Breast epithelium (tissue), 4 donors: Measurements from ENCODE around the gene CEP85L. TPM values are rescaled to one million over a fixed set of nuclear protein-coding genes. Genes with fewer than 3 reads are reported as not detected.

Source experiments
- DNase-seq, 2 donors: peaks; one replicate each; pipeline ENCODE4 v3.0.0-alpha.2; 2019; ENCODE audit warnings: low spot score in 2 of 2
- H3K27ac ChIP-seq, 2 donors: fragments of 200-600 bp; sonication (generic) in 1 of 2; one replicate each; pipeline ENCODE4 v1.5.1; 2016 to 2019; ENCODE audit warnings: mild to moderate bottlenecking in 1 of 2
- H3K27me3 ChIP-seq, 2 donors: fragments of 200-600 bp; sonication (generic) in 1 of 2; one replicate each; pipeline versions ENCODE4 v1.5.1 to v1.6.0; 2017 to 2019; ENCODE audit warnings: control low read depth in 1 of 2, mild to moderate bottlenecking in 1 of 2
- H3K36me3 ChIP-seq: fragments of 200-600 bp; one replicate; pipeline ENCODE4 v1.5.1; 2019
- H3K4me1 ChIP-seq, 2 donors: fragments of 200-600 bp; sonication (generic); one replicate each; pipeline ENCODE4 v1.5.1; 2016 to 2019; ENCODE audit warnings: control low read depth in 1 of 2
- H3K4me3 ChIP-seq, 3 donors: fragments of 200-600 bp; sonication (generic); 1 replicate in 2 of 3; 2 replicates in 1 of 3; pipeline ENCODE4 v1.5.1; 2016 to 2019; ENCODE audit warnings: mild to moderate bottlenecking in 3 of 3, moderate library complexity in 2 of 3
- H3K9me3 ChIP-seq, 2 donors: fragments of 200-600 bp; sonication (generic) in 1 of 2; one replicate each; pipeline ENCODE4 v1.5.1; 2016 to 2019; ENCODE audit warnings: control low read depth in 1 of 2
- POLR2A ChIP-seq: fragments of 450-650 bp; IDR thresholded peaks from one replicate; pipeline ENCODE4 v1.6.1; 2016; ENCODE audit warnings: antibody characterized with exemption, mild to moderate bottlenecking, moderate library complexity
- POLR2AphosphoS5 ChIP-seq, 3 donors: sonication (generic); formaldehyde crosslinking; IDR thresholded peaks; one replicate each; pipeline ENCODE4 v1.6.1; 2017; ENCODE audit warnings: antibody characterized with exemption in 3 of 3
- intact Hi-C: fragments of 100-400 bp; cut with DNase I; formaldehyde crosslinking; loops from one replicate; pipeline ENCODE4 v1.15.1; 2023; ENCODE audit warnings: low total_unique reads
- total RNA-seq, 3 donors: library from RNA; depleted of rRNA; stranded (reverse); fragments of >200 nt; gene quantifications; one replicate each; pipeline ENCODE4 v1.1.0, GENCODE V29; 2016
- TF ChIP-seq, protein P1 (sequence below), 3 donors: fragments of 450-650 bp; IDR thresholded peaks; one replicate each; pipeline ENCODE4 v1.5.1; 2016 to 2017; ENCODE audit warnings: antibody characterized with exemption in 3 of 3, mild to moderate bottlenecking in 3 of 3, moderate library complexity in 3 of 3

The CEP85L gene
- total RNA-seq, 3 donors from 2014 or later = 12.7 to 17.3 (median 15.7) TPM

DNA sequence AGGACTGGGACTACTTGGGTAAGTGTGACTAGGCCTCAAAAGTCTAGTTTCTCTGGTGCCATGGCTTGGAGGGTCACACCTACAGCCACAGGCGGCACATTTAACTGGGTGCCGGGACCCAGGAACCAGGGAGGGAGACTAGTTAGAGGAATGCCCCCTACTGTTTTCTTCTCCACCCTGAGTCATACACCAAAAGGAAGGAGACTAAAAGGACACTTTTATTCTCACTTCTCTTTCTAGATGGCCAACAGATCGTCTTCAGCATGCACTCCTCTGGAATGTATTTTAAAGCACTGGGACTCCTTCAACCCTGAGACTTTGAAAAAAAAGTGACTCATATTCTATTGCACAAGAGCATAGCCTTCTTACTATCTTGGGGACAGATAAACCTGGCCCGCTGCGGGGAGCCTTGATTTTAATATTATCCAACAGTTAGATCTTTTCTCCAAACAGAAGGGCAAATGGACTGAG, 69.9 kb downstream of the CEP85L start:
- H3K4me1 ChIP-seq = no peaks in the 10 kb centered on the region
- H3K4me3 ChIP-seq = no peak overlapping the region
- H3K27ac ChIP-seq = peak overlapping the region in 1 of 2 donors; percentile 11
- no peaks in the 10 kb centered on the region for H3K36me3 ChIP-seq
- DNase-seq = no peak
- H3K27me3 ChIP-seq = no peaks in the 10 kb centered on the region
- TF ChIP-seq, protein P1, sequence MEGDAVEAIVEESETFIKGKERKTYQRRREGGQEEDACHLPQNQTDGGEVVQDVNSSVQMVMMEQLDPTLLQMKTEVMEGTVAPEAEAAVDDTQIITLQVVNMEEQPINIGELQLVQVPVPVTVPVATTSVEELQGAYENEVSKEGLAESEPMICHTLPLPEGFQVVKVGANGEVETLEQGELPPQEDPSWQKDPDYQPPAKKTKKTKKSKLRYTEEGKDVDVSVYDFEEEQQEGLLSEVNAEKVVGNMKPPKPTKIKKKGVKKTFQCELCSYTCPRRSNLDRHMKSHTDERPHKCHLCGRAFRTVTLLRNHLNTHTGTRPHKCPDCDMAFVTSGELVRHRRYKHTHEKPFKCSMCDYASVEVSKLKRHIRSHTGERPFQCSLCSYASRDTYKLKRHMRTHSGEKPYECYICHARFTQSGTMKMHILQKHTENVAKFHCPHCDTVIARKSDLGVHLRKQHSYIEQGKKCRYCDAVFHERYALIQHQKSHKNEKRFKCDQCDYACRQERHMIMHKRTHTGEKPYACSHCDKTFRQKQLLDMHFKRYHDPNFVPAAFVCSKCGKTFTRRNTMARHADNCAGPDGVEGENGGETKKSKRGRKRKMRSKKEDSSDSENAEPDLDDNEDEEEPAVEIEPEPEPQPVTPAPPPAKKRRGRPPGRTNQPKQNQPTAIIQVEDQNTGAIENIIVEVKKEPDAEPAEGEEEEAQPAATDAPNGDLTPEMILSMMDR (IDR thresholded peaks at IDR 0.05) = no peak
- no peak for TF ChIP-seq POLR2A
- no peak for TF ChIP-seq POLR2AphosphoS5 (IDR thresholded peaks at IDR 0.05)
- intact Hi-C loops = no loop called here
- H3K9me3 ChIP-seq = peaks cover 15 to 18% of the 10 kb centered on the region in 2 donors

DNA sequence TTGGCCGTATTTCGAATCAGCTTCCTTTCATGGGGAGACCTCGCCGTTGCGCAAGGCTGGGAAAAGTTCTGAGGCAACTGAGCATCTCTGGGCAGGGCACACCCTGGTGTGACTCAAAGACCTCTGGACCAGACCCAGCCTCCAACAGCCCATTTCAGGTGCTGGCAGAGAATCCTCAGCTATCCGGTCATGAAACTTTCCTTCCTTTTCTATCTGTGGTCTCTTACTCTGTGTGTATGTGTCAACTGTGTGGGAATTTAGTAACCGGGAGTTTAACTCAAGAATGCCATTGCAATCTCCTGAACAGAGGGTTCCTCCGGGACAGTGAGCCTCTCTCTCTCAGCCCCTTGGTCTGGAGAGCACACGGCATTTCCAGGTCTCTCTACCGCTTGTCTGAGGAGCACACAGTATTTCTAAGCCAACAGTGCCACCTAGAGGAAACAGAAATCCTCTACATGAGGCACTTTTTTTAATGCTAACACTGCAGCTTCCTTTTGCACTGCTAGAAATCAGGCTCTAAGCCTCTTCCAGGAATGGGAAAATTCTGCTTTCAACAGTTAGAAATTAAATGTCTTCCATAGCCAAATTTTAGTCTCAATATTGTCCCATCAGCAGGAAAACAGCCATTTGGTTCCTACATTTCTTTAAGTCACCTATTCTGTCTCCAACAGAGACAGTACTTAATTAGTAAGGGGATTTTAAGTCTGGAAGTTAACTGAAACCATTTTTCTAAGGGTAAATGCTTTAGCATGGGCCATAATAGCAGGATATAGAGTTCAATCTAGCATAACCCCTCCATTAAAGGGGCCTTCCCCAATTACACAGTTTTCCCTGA, 70.6 kb downstream of the CEP85L start:
- no peak for TF ChIP-seq POLR2AphosphoS5 (IDR thresholded peaks at IDR 0.05)
- TF ChIP-seq, protein P1 (IDR thresholded peaks at IDR 0.05) = peak; percentile 36 to 68 (median 48)
- no peak for TF ChIP-seq POLR2A
- H3K27me3 ChIP-seq = no peaks in the 10 kb centered on the region
- H3K27ac ChIP-seq = peak overlapping the region in 1 of 2 donors; percentile 11
- H3K4me1 ChIP-seq = no peaks in the 10 kb centered on the region
- H3K36me3 ChIP-seq = no peaks in the 10 kb centered on the region
- intact Hi-C loops = no loop called here
- H3K4me3 ChIP-seq = no peak overlapping the region
- no peak for DNase-seq
- H3K9me3 ChIP-seq = peaks cover 15 to 18% of the 10 kb centered on the region in 2 donors

DNA sequence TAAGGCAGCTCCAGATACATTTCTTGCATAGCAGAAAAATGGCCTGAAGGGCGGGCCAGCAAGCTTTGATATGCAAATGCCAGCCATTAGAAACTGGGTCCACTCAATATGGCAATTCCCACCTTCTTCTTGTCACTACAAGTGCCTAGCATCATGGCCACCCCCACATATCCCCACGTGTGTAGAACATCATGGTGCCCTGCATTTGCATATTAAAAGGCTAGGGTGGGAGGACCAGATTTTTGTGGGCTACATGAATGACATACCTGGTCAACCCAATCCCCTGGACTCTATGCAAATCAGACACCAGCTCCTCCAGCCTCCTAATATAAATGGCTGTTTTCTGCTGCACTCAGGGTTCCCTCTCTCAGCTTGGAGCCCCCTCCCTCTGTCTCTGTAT, 71.6 kb downstream of the CEP85L start:
- DNase-seq = no peak
- Histone ChIP-seq H3K4me3 (no peak overlapping the region), H3K27me3 (no peaks in the 10 kb centered on the region), H3K9me3 (peaks cover 21 to 22% of the 10 kb centered on the region in 2 donors), H3K27ac (no peak overlapping the region), H3K36me3 (no peaks in the 10 kb centered on the region), H3K4me1 (no peaks in the 10 kb centered on the region)
- TF ChIP-seq POLR2AphosphoS5 (IDR thresholded peaks at IDR 0.05) = no peak
- no peak for TF ChIP-seq POLR2A
- TF ChIP-seq, protein P1 (IDR thresholded peaks at IDR 0.05) = no peak
- intact Hi-C loops = no loop called here

DNA sequence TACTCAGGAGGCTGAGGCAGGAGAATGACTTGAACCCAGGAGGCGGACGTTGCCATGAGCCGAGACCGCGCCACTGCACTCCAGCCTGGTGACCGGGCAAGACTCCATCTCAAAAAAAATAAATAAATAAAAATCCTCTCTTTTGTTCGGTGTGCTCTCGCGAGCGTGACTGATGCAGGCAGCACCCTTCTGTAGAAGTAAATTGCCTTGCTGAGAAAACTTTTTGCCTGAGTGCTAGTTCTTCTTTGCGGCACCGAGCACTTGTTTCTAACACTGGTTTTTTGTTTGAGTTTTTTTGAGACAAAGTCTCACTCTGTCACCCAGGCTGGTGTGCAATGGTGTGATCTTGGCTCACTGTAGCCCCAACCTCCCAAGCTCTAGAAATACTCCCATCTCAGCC, 72.8 kb downstream of the CEP85L start:
- TF ChIP-seq, protein P1 (IDR thresholded peaks at IDR 0.05) = no peak
- no peak for TF ChIP-seq POLR2AphosphoS5 (IDR thresholded peaks at IDR 0.05)
- TF ChIP-seq POLR2A = no peak
- intact Hi-C loops = no loop called here

DNA sequence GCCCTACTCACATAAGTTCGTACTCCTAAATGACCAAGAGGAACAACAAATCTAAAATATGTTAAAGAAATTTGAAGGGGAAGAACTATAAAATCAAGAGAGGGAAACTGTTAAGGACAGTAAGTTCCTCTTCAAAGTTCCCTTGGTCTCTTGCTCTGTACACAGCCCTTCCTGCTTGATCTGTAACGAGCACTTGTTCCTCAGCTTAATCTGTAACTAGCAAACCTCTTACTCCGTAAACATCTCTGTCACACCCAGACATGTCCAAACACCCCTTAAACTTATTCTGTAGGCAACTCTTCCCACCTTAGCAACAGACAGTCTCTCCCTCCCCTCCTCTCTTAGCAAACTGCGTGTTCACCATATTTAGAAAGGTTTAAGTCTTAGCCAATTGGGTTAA, 73.4 kb downstream of the CEP85L start:
- TF ChIP-seq, protein P1 (IDR thresholded peaks at IDR 0.05) = no peak
- TF ChIP-seq POLR2AphosphoS5 (IDR thresholded peaks at IDR 0.05) = no peak
- TF ChIP-seq POLR2A = no peak
- Histone ChIP-seq H3K4me1 (no peaks in the 10 kb centered on the region), H3K27me3 (no peaks in the 10 kb centered on the region), H3K4me3 (no peak overlapping the region), H3K9me3 (peaks cover 33 to 36% of the 10 kb centered on the region in 2 donors), H3K36me3 (no peaks in the 10 kb centered on the region), H3K27ac (no peak overlapping the region)
- no peak for DNase-seq
- intact Hi-C loops = no loop called here

More for the DNA sequence above, 72.8 kb downstream of the CEP85L start:
- peaks cover 32 to 34% of the 10 kb centered on the region in 2 donors for H3K9me3 ChIP-seq
- H3K4me1 ChIP-seq = no peaks in the 10 kb centered on the region
- H3K27ac ChIP-seq = no peak overlapping the region
- H3K36me3 ChIP-seq = no peaks in the 10 kb centered on the region
- DNase-seq = no peak
- no peak overlapping the region for H3K4me3 ChIP-seq
- H3K27me3 ChIP-seq = no peaks in the 10 kb centered on the region
